Activated T-cell treated with anti-CD3 and anti-CD28 coated beads for 4 hours (primary cell): Measurements from ENCODE around the gene C12orf76.
A peak's percentile ranks its signal among the peaks of the same experiment; 100 is the strongest.
"Not testable (repeated sequence)": the region's sequence is repeated elsewhere in the genome, so short reads cannot be mapped to it uniquely, and the experiment has no call there.

Experiments used
- DNase-seq: peaks from one replicate; pipeline ENCODE4 v3.0.0-alpha.2; 2020

Gene C12orf76

GRCh38 chr12:110048242-110049027, at the start of gene C12orf76:
TSS of gene C12orf76 (minus strand) at chr12:110048522. CDS start at chr12:110048495, 27 bp downstream.
- peak; percentile 83 for DNase-seq

GRCh38 chr12:110093631-110094311, 45.4 kb upstream of the C12orf76 start:
- DNase-seq, result no peak

- no peak for DNase-seq
Measured at GRCh38 chr12:110091136-110091711, 42.9 kb upstream of the C12orf76 start.

GRCh38 chr12:110090266-110091135, 42.2 kb upstream of the C12orf76 start:
- DNase-seq, result no peak

GRCh38 chr12:110088936-110089335, 40.6 kb upstream of the C12orf76 start:
- no peak for DNase-seq

- not testable (repeated sequence) for DNase-seq
Measured at GRCh38 chr12:110088216-110088615, 39.9 kb upstream of the C12orf76 start.

GRCh38 chr12:110084314-110085015, 36.1 kb upstream of the C12orf76 start:
- DNase-seq, result no peak

GRCh38 chr12:110080410-110080809, 32.1 kb upstream of the C12orf76 start:
- no peak for DNase-seq

GRCh38 chr12:110079477-110080400, 31.4 kb upstream of the C12orf76 start:
- peak; percentile 53 for DNase-seq

GRCh38 chr12:110077800-110078199, 29.5 kb upstream of the C12orf76 start:
- no peak for DNase-seq

GRCh38 chr12:110075880-110076279, 27.6 kb upstream of the C12orf76 start:
- DNase-seq, result no peak

GRCh38 chr12:110074089-110074488, 25.8 kb upstream of the C12orf76 start:
- DNase-seq, result no peak

- DNase-seq, result no peak
Measured at GRCh38 chr12:110073049-110073831, 24.9 kb upstream of the C12orf76 start.

GRCh38 chr12:110072636-110073035, 24.3 kb upstream of the C12orf76 start:
- not testable (repeated sequence) for DNase-seq

GRCh38 chr12:110071967-110072366, 23.6 kb upstream of the C12orf76 start:
- no peak for DNase-seq

GRCh38 chr12:110071504-110071903, 23.2 kb upstream of the C12orf76 start:
- DNase-seq, result no peak

GRCh38 chr12:110068654-110069053, 20.3 kb upstream of the C12orf76 start:
- DNase-seq, result no peak

GRCh38 chr12:110068115-110068514, 19.8 kb upstream of the C12orf76 start:
- DNase-seq, result not testable (repeated sequence)

GRCh38 chr12:110067531-110067930, 19.2 kb upstream of the C12orf76 start:
- DNase-seq, result no peak

- no peak for DNase-seq
Measured at GRCh38 chr12:110065540-110065939, 17.2 kb upstream of the C12orf76 start.
